OCI-M1 (cell line): ENCODE results near the gene PRSS50.
"Not testable (repeated sequence)": the region's sequence is repeated elsewhere in the genome, so short reads cannot be mapped to it uniquely, and the experiment has no call there.

Source experiments
- DNase-seq: peaks from one replicate; lab custom pipeline; 2025; lab: John Stamatoyannopoulos, UW

The PRSS50 gene, protein sequence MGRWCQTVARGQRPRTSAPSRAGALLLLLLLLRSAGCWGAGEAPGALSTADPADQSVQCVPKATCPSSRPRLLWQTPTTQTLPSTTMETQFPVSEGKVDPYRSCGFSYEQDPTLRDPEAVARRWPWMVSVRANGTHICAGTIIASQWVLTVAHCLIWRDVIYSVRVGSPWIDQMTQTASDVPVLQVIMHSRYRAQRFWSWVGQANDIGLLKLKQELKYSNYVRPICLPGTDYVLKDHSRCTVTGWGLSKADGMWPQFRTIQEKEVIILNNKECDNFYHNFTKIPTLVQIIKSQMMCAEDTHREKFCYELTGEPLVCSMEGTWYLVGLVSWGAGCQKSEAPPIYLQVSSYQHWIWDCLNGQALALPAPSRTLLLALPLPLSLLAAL

DNA sequence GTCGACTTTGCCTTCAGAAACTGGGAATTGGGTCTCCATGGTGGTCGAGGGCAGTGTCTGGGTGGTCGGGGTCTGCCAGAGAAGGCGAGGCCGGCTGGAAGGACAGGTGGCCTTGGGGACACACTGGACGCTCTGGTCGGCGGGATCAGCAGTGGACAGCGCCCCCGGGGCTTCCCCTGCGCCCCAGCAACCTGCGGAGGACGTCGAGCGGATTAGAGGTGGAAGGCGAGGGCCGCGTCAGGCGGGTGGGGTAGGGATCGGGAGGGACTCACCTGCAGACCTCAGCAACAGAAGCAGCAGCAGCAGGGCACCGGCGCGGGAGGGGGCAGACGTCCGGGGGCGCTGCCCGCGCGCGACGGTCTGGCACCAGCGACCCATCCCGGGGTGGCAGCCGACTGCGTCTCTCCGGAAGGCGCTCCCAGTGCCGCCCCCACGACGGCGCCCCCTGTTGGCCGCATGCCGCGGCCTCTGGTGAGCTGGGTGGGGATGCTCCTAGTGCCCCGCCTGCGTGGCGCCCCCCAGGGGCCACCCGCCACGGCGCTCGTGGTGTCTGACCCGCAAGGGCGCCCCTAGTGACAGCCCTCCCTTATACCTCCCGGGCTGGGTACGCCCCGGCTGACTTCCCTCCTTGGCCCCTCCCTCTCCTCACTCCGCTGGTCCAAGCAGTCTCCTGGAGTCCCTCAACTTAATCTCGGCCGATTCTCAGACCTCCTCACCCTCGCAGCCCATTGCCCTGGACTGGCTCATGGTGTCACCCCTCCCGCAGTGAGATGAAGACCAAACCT is at the start of gene PRSS50:
TSS of gene PRSS50 (minus strand) at position 423 of the 785 bp plus-strand sequence. CDS start at position 378, 45 bp downstream.
- DNase-seq: no peak

DNA sequence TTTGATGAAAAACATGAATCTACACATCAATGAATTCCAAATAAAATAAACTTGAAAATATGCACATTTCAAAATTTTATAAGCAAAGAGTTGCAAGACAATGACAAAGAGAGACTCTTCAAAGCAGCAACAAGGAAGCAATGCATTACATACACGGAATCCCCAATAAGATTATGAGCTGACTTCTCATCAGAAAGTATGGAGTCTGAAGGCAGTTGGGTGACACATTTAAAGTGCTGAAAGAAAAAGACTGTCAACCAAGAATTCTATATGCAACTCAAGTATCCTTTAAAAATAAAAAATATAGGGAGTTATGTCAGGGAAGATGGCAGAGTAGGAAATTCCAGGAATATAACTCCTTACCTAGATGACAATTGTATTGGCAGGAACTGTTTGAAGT is 46.5 kb upstream of the PRSS50 start:
- DNase-seq: no peak

DNA sequence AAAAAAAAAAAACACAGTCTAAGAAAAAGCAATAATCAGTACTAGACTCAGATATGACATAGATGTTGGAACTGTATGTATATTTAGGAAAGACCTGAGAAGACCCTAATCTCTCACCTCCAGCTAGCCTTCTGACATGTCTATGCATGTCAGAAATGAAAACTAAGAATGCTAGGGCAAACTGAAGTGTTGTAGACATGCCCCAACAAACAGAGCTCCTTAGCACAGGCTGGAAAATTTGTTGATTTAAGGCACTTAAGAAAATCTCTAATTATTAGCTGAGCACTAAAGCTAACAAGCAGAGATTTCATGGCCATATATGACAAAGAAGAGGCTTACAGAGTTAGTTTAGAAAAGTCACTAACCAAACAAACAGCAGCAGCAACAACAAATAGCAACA is 45.5 kb upstream of the PRSS50 start:
- DNase-seq: no peak

DNA sequence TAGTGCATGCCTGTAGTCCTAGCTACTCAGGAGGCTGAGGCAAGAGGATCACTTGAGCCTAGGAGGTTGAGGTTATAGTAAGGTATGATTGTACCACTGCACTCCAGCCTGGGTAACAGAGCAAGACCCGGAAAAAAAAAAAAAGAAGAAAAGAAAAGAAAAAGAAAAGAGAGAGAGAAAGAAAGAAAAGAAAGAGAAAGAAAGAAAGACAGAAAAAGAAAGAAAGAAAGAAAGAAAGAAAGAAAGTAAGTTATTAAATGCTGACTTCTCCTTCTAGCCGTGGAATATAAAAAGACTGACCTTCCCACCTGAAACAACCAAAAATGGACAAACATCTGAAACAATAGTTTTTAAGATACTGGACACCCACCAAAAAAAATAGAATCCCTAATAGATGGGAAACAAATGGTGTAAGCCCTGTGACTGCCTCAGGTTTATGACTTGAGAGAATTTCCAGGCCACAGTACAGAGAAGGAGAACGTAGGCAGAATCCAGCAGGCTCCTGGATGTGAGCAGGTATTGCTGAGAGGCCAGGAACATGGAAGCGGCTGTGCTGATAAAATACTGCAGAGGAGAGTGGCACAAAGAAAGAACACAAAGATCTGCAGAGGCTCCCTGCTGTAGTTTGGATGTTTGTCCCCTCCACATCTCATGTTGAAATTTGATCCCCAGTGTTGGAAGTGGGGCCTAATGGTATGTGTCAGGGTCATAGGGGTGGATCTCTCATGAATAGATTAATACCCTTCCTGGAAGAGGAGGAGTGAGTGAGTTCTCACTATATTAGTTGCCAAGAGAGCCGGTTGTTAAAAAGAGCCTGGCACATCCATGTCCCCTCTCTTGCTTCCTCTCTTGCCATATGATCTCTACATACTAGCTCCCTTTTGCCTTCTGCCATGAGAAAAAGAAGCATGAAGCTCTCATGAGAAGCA is 41.8 kb upstream of the PRSS50 start:
- DNase-seq: no peak

GRCh38 chr3:46756642-46757041 is 39.0 kb upstream of the PRSS50 start:
- DNase-seq: no peak

DNA sequence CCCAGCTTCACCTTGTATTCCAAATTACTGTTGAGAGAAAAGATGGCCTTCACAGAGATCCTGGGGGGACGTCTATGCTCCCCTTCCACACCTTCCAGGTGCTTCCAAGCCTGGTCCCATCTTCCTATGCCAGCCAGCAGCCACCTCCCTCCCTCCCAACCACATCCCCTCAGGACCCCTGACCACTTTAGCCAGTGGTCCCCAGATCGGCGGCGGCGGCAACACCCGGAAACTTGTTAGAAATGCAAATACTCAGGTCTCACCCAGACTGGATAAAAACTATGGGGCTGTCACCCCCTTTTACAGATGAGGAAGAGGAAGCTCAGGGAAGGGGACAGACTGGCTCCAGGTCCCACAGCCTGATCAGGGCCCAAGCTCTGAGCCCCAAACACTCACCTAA is 38.0 kb upstream of the PRSS50 start:
- no peak for DNase-seq

DNA sequence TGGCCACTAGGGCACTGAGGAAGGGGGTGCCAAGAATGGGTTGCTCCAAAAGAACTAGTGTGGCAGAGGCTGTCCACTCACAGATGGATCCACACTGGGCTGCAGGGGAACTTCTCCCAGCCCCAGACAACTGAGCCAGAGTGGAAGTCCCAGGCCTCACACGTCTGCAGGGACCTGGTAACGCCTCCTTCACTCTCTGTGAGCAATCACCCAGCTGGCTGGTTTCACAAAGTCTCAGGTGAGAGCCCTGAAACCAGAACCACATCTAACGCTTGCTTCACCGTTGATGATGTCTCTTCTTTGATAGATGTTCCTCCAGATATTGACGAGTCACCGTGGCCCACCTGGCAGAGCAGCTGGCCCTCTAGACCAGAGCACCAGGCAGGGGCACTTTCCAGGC is 35.5 kb upstream of the PRSS50 start:
- DNase-seq: not testable (repeated sequence)

GRCh38 chr3:46750555-46751038 is 32.9 kb upstream of the PRSS50 start:
- no peak for DNase-seq

DNA sequence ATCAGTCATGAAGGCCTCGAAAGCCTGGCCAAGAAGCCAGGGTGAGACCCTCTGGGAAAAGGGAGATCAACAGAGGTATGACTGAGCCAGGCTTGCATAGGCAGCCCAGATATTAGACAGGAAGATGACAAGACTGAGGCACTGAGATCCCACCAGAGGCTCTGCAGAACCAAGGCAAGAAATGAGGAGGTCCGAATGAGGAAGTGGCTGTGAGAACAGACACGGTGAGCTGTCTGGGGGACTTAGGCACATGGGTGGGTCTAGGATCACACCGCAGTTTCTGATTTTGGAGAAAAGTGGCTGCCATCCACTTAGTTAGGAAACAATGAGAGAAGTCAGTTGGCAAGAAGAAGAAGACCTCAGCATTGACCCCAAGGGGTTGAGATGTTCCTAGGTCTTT is 31.5 kb upstream of the PRSS50 start:
- DNase-seq: no peak

DNA sequence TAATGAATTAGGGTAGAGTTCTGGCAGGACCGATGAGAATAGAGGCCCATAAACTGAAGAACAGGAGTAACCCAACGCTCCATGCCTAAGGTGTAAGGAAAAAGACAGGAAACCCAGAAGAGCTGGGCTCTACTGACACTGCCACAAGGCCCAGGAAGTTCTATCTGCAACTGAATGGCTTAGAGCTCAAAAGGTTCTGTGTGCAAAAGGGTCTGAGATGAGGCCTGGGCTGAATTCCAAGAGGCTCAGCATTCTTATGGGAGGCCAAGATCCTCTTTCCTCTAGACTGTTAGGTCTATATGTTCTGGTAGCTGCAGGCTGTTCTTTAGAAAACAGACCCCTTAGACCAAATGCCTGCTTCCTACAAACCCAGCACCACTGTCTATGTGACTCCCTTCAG is 30.5 kb upstream of the PRSS50 start:
- no peak for DNase-seq

GRCh38 chr3:46746711-46747110 is 29.0 kb upstream of the PRSS50 start:
- no peak for DNase-seq

DNA sequence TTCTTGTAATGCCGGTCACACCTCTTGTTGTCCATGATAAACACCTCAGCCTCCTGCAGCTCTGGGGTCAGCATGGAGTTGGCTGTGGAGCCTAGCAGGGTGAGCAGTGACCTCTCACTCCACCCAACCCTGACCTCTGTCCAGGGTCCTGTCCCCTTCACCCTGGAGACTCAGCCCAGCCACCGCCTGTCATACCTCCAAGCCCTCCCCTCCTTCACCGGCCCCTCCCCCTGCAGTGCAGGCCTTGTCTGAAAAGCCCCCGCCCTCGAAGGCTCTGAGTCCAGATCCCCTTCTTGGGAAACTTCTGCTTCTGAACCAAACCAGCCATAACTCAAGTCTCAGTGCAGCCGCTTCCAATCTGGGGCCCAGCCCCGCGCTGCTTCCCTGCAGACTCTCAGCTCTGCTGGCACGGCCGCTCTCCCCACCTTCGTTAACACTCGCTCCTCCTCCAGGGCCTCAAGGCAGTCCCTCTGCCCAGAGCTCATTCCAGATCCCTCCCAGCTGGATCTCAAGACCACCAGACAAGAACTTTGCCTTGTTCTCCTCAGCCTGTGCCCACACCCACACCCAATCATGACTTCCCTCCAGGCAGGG is 25.4 kb upstream of the PRSS50 start:
- no peak for DNase-seq

- DNase-seq: not testable (repeated sequence)
These were observed 21.9 kb upstream of the PRSS50 start for GRCh38 chr3:46739565-46739964.

DNA sequence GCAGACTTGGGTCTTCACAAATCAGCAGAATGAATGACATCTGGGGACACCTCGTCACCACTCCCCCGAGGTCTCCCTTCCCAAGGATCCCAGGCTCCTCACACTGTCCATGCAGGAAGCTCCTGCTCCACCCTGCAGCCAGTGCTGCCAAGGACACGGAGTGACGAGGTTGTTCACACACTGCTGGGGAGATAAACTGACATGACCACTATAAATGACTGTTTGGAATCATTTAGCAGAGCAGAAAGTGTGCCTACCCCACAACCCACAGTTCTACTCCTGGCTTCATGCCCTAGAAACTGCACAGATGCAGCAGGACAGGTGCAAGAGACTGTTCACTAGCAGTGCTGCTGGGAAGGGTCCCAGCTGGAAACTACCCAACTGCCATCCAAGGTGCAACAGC is 19.7 kb upstream of the PRSS50 start:
- DNase-seq: no peak

GRCh38 chr3:46736006-46736872 is 18.6 kb upstream of the PRSS50 start:
- no peak for DNase-seq

- DNase-seq: no peak
These were observed 17.1 kb upstream of the PRSS50 start for GRCh38 chr3:46734773-46735172.

DNA sequence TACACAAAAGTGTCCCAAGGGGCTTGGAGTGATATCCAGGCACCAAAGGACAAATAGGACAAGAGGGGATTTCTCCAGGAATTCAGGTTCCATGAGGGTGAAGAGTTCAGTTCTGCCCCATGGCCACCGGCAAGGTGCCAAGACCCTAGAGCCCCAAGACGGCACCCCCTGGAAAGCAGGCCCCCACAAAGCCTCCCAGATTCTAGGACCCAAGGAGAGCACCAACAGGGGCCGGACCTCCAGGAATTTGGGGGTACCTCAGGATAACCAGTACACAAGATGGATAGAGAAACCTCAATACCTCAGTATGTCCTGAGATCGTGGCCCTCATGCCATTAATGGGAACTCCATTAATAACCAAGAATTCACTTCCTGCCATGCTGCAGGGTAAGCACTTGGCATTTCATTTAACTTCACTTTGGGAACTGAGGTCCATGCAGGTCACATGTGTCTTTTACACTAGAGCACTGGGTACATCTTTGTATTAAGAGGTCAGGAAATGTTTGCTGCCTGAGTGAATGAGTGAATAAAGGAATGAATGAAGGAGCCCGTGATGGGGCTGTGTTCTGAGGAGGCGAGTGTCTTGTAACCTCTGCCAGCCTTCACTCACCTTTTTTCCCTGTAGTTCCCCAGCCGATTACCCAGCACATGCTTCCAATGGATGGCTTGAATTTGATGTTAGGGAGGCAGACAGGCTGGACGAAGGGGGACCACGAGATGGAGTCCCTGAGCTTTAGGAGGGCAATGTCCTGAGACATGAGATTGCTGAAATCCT is 15.5 kb upstream of the PRSS50 start:
- no peak for DNase-seq

GRCh38 chr3:46731795-46732194 is 14.1 kb upstream of the PRSS50 start:
- no peak for DNase-seq

DNA sequence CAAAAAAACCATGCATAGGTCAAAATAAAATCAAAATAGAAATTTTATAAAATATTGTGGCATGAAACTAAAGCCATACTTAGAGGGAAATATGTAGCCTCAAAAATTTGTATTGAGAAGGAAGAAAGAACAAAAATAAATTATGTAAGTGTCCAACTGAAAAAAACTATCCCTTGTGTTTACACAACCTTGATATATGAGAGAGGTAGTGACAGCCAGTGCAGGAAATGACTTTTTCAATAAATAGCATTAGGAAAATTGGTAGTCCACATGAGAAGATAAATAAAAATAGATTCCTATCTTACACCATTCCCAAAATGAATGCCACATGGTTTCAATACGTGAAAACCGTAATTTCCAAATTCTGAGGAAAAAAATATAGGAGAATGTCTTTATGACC is 13.2 kb upstream of the PRSS50 start:
- DNase-seq: no peak

DNA sequence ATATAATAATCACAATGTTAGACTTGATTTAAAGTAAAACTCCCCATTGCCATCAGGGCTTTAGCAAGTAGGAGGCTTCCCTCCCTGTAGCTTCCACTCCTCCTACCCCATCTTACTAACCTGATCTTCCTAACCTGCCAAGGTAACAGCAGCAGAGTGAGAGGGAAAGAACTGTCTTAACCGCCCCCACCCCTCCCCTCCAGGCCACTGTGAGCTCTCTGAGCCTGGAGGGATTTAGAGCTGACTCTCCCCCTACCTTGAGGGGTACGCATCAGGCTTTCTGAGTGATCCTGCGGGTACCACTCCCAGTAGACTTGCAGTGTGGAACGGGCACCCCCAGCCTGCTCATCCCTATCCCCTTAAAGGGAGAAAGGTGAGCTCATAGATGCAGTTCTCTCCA is 11.4 kb upstream of the PRSS50 start:
- no peak for DNase-seq
